CD4-positive, alpha-beta T cell treated with Interferon alpha-2 for 1 hour (primary cell): ENCODE measurements around the gene VTN.
"Not testable (repeated sequence)": the region's sequence is repeated elsewhere in the genome, so short reads cannot be mapped to it uniquely, and the experiment has no call there.

Source experiments
- DNase-seq, 2 donors: peaks; one replicate each; pipeline ENCODE4 v3.0.0-alpha.2; 2020 to 2022

VTN gene

GRCh38 chr17:28338769-28339212 lies 31.3 kb downstream of the VTN start:
- DNase-seq, result not testable (repeated sequence)

GRCh38 chr17:28338056-28338768 lies 31.9 kb downstream of the VTN start:
- no peak for DNase-seq

- DNase-seq, result peak; percentile 21 to 46
These were observed 33.9 kb downstream of the VTN start for GRCh38 chr17:28335959-28336871.

DNA sequence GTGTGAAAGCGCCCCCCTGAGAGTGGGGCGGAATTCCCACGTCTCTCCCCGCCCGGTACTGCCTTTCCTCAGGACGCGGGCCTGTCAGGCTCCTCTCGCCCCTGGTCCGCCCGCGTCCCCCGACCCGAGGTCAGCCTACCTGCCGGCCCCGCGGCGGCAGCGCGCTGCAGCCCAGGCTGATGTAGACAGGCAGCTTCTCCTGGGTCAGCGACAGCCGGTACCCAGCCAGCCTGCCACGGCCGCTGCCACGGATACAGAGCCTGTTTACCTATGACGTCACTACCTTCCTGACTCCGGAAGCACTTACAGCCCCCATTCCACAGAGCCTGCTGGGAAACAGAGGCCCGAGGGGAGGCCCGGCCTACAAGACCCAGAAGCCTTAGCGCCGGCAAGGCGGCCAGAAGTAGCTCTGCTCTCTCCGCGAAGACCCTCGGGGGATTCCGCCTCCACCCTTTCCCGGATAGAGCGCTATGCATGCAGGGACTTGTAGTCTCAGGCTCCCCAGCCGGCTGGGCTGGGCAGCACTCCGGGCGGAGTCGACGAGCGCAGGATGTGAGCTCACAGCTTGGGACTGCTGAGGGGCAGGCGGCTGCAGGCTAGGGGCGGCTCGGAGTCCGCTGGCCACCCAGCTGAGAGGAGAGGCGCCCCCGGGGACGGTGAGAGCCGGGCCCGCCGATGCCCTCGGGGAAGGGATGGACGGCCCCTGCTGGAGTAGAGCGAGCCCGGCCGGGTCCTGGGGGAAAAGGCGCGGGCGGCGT lies 34.7 kb downstream of the VTN start, which contains the start of the genes IFT20 and TNFAIP1:
TSS of gene IFT20 (minus strand) at position 272 of the 758 bp plus-strand sequence. CDS start 3,487 bp downstream, outside the sequence.
TSS of gene TNFAIP1 (plus strand) at position 561 of the 758 bp plus-strand sequence. CDS start 3,761 bp downstream, outside the sequence.
- peak; percentile 99 for DNase-seq

DNA sequence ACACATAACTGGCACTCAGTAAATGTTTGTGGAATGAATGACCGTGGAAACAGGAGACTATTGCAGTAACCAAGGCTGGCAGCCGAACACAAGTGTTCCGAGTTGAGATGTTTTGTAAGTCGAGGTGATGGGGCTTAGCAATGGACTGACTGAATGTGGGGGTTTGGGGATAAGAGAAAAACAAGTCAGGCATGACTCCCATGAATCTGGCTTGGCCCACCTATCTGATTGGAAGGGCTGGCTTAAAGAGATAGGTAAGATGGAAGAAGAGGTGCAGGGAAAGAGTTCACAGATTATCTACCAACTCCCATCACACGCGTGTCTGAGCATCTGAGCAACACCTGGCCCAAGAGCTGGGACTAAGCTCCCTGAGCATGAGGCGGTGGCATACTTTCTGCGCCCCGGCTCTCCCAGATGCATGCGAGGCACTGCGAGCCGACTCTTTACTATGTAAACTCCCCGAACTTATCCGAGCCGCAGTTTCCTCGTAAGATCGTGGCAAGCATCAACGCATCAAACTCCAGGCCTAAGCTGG lies 35.4 kb downstream of the VTN start:
- DNase-seq, result no peak

DNA sequence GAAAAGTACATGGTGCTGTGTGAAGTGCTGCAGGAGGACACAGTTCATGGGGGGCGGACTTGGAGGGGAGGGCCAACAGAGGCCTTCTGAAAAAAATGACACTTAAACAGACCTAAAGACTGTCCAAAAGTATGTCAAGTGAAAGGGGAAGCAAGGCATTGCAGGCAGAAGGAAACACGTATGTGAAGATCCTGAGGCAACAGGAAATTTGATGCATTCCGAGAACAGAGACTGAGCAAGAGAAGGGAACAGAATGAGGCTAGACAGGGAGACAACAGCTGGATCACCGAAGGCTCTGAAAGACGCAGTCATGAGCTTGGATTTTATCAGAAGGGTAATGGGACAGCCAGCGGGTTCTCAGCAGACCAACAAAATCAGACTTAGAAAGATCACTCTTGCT lies 35.9 kb downstream of the VTN start:
- DNase-seq, result peak in 1 of 2 donors; percentile 18

- DNase-seq, result no peak
These were observed 36.9 kb downstream of the VTN start for GRCh38 chr17:28333083-28333746.

- DNase-seq, result no peak
These were observed 38.2 kb downstream of the VTN start for GRCh38 chr17:28331891-28332420.

DNA sequence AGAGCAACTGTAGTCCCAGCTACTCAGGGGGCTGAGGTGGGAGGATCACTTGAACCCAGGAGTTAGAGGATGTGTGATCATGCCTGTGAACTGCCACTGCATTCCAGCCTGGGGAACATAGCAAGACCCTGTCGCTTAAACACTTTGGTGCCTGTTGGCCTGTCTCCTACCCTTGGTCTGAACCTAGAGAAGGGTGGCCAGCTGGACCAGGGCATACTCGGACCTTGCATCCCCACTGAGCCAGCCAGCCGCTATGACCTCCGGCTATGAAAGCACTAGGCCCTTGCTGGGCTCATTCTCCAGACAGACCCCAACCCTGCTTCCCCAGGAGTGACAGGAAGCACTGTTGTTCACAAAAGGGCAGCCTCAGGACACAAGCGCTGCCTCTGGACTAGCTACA lies 39.4 kb downstream of the VTN start:
- DNase-seq, result no peak

- DNase-seq, result no peak
These were observed 41.8 kb downstream of the VTN start for GRCh38 chr17:28328325-28328724.

- no peak for DNase-seq
These were observed 42.4 kb downstream of the VTN start for GRCh38 chr17:28327709-28328108.

DNA sequence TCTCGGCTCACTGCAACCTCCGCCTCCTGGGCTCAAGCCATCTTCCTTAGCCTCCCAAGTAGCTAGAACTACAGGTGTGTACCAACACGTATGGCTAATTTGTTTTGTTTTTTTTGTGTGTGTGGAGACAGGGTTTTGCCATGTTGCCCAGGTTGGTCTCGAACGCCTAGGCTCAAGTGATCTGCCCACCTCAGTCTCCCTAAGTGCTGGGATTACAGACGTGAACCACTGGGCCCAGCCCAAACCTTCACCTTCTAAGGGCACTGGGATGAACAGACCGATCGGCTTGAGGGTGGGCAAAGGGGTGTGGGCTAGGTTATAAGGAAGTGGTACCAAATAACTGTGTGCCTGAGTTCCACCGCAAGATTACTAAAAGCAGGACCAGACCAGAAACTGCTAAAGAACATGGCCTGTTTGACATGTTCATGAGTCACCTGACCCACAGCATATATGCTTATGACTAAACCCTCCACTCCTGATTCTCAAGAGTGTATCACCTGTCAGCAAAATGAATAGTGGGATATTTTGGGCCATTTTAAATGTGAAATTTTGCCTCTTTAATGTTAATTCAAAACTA lies 43.0 kb downstream of the VTN start:
- no peak for DNase-seq

- no peak for DNase-seq
These were observed 44.0 kb downstream of the VTN start for GRCh38 chr17:28326114-28326513.

- no peak for DNase-seq
These were observed 44.9 kb downstream of the VTN start for GRCh38 chr17:28325211-28325610.

DNA sequence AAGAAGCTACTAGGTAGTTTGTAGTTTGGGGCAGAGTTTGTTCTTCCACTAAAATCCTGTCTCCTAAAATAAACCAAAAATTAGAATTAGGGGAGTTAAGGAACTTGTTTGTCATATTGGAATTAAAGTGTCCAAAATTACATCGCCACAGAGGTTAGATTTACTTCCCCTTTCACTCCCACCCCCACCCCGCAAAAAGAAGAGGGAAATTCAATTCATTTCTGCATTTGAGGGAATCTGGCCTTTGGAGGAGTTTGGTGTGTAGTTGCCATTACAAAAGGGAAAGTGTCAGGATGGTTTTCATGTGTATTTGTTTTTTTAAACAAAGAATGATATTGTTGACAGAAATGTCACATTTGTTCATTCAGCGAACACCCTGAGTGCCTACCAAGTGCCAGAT lies 45.3 kb downstream of the VTN start:
- DNase-seq, result no peak

DNA sequence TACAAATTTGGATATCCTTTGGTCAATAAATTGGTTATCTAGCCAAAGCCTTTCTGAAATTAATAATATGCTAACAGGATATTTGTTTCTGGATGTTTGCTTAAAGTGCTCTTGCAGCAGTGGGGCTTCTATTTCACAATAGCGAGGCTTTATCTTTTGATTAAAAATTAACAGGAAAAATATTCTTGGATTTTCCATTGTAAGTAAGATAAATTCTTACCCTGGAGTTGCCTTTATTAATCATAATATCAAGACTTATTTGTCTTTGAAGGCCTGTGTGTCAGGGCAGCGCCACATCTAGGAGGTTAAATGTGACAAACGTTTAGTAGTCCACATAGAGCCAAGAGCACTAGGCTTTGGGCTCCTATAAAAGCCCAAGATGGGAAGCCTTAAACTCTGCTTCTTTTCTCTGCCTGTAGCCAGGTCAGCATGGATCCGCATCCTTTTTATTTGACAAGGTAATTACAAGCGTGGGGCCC lies 45.8 kb downstream of the VTN start:
- no peak for DNase-seq

DNA sequence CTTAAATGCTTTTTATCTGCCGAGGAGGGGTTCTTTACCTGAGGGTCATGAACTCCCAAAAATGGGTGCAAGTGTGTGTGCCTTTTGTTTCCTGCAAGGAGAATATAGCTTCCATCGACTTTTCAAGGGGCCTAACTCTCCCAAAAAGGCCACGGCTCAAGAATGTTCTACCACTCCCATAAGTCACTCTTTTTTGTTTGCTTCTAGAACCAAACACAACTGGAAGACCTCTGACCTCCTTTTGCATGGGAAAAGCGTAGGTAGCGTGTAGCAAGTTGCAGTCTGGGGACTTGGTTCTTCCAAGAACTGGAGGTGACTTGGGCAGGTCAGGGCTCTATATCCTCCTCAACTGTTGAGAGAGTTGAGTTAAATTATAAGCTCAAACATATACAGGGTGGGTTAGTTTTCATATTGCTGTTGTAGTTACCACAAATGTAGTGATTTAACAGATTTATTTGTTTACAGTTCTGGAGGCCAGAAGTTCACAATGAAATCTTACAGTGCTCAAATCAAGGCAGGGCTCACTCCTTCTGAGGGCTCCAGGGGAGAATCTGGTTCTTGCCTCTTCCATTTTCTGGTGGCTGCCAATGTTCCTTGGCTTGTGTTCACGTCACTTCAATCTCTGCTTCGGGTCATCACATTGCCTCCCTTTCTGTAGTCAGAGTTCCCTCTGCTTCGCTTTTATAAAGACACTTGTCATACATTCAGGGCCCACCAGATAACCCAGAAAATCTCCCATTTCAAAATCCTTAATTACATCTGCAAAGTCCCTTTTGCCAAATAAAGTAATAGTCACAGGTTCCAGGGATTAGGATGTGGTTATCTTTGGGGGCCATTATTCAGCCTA lies 49.7 kb downstream of the VTN start:
- DNase-seq, result no peak

- no peak for DNase-seq
These were observed 50.5 kb downstream of the VTN start for GRCh38 chr17:28319598-28319935.

DNA sequence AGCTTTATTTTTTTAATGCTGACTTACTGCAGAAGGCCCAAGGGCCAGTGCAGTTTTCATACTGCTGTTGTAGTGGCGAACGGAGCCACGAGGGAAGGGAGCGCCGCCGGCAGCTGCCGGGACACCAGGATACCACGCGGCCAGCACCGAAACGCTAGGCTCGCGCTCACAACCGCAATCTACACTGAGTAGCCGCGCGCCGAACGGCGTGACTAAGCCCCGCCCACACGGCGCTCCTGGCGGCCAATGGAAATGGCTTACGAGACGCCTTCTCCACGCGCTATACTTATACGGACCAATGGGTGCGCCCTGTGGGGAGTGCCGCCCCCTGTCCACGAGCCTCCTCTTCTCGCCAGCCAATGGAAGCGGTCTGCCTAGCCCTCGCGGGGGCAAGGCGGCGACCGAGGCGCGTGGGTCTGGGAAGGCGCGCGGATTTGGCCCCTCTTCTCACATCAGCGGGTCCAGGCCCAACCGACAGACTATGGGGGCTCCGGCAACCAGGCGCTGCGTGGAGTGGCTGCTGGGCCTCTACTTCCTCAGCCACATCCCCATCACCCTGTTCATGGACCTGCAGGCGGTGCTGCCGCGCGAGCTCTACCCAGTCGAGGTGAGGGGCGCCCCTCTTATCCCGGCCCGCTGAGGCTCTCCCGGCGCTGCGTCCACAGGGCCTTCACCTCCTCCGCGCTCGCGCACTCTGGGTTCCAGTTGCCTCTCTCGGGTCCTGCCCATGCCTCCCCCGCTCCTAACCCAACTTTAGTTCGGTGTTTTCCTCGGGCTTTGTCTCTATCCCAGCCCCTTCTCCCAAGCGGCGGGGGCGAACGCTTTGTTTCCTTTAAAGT lies 51.1 kb downstream of the VTN start, which contains the start of gene TMEM97:
TSS of gene TMEM97 (plus strand) at position 442 of the 839 bp plus-strand sequence. CDS start at position 482, 40 bp downstream.
- DNase-seq, result peak; percentile 94 to 96
